T-helper 2 cell (primary cell): ENCODE results near the gene MRPL20.

Experiments
- DNase-seq, 5 experiments: peaks; one replicate each; pipeline versions ENCODE4 v3.0.0 to v3.0.0-alpha.2; 2012 to 2022

MRPL20 gene

DNA sequence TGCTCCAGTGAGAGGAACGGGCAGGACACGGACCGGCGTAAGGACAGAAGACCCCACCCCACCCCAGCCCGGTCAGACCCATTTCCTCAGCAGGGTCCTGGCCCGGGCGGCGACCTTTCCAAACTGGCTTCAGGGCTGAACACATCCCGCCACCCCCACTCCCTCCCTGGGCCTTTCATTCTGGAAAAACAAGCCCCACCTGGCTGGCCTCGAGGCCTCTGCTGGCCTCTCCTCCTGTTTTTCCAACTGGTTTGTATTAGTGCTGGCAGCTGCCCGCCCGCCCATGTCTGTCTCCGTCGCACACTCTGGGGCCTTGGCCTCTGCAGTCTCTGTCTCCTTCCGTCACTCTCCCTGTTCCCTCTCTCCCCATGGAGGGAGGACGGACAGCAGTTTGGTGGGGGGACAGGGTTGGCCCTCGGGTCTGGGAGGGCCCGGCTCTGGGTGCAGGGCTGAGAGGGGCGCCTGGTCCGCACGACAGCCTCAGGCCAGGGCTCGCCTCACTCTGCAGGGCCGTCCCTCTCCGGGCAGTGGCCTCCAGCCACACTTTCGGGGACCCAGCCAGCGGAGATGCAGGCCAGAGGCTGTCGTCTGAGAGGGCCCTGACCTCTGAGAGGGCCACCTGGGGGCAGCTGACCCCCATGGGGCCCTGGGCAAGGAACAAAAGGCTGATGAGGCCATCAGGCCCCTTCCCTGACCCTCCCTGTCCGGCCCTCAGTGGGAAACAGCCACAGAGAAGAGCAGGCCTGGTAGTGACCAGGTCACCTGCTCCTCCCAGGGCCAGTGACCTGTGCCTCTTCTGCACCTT, 47.2 kb downstream of the MRPL20 start:
- DNase-seq: no peak

DNA sequence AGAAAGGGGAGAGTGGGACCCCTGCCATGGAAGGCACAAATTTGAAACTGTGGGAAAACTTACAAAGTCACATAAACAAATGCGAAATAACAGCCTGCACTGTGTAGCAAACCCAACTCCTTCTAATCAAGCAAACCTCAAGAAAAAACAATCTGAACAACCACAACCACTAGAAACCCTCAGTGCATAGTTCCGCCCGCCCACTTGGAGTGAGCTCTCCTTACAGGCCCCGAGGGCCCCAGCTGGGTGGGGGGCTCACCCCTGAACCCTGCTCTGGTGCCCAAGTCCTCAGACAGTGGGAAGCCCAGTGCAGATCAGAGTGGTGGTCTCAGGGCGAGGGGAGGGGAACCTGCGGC, 47.8 kb downstream of the MRPL20 start:
- DNase-seq: peak in 1 of 5 experiments; percentile 68

DNA sequence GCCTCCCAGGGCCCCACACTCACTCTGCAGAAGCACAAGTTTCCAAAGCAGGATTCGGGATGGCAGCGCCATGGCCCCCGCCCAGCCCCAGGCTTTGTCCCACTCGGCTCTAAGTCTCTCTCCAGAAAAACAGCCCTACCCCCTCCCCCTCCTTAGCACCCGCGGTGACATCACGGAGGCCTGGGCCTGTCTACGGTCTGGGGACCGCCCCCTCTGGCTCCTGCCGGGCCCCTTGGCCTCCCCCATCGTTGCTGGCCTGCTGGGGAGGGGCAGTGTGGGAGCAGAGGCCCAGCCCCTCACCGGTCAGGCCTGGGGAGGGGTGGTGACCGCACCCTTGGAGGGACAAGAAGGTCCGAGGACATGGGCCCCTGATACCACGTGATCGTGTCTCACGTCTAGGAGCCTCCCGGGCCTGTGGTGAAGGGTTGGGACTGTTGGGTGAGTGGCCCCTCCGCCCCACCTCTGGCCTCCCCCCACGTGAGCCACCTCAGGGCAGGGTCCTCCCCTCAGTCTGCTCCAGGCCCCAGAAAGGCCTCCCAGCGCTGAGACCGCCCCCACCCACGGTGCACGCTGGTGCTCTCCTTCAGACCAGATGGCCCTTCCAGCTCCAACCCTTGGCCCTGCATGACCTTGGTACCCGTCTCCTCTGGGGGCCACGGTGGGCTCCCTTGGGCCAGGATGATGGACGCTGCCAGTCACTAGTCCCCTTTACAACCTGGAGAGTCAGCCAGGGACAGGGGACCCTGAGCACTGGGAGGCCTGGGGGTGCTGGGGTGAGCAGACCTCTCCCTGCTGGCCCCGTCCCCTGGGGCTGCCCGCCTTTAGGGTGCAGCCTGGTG, 48.4 kb downstream of the MRPL20 start, which contains the start of gene MXRA8:
TSS of gene MXRA8 (minus strand) at position 123 of the 839 bp plus-strand sequence. CDS start at position 72, 51 bp downstream.
- no peak for DNase-seq

DNA sequence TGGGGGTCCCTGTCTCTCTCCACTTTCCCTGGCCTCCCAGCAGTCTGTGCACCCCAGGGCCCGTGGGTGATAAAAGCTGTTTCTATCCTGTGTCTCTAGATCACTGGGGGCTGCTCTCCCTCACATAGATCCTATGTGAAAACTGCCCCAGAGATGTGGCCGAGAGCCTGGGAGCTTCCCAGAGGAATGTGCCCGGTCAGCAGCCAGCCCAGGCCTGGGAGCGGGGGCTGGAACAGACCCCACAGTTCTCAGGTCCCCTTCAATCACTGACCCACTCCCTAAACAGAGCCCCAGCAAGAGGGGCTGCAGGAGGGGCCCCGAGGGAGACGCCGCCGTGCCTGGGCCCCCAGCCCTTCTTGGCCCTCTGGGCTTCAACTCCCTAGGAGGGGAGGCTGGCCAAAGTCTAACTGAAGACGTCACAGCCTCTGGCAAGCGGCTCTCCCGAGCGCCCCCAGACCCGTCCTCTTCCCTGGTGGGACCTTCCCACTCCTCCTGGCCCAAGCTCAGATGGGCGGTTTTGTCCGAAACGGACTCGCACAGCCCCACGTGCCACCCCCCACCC, 49.1 kb downstream of the MRPL20 start:
- no peak for DNase-seq

DNA sequence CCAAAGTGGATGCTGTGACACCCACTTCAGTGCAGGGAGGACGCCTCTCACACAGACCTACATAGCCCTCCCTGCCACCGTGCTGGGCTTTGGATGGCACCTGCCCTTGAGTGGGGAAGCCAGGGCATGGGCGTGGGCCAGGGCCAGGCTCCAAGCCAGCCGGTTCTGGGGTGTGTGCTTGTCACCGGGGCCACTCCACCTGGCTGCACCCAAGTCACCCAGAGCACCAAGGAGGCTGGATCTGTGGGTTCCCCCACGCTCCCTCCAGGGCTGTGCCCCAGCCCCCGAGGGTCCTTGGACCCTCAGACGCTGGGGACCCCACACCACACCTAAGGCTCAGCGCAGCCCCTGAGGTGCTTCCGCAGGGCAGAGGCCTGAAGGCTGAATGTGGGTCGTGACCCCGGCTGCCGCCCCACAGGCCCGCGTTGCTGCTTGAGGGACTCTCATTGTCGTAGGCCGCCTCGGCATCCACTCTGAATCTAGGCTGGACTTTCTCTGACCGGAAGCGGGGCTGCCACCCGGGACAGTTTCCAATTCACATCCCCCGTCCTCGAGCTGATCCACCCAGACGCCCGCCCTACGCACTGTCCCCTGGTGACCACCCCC, 50.2 kb downstream of the MRPL20 start:
- no peak for DNase-seq

DNA sequence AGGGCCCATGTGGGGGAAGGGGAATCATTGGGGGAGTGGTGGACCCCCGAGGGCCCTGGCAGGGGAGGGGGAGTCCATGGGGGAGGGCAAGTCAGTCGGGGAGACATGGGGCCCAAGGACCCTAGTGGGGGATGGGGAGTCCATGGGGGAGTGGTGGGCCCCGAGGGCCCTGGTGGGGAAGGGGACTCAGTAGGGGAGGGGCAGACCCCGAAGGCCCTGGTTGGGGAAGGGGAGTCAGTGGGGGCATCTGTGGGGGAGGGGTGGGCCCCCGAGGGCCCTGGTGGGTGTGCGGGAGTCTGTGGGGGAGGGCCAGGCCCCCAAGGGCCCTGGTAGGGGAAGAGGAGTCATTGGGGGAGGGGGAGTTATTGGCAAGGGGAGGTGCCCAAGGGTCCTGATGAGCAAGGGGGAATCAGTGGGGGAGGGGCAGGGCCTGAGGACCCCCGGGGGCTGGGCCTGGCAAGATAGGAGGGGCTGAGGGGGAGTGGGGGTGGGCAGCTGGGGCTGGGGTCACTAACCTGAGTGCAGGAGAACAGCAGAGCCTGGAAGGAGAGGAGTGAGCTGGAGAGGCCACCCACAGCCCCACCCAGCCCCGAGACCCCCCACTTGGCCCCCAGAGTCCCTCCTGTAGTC, 50.8 kb downstream of the MRPL20 start:
- DNase-seq: no peak

DNA sequence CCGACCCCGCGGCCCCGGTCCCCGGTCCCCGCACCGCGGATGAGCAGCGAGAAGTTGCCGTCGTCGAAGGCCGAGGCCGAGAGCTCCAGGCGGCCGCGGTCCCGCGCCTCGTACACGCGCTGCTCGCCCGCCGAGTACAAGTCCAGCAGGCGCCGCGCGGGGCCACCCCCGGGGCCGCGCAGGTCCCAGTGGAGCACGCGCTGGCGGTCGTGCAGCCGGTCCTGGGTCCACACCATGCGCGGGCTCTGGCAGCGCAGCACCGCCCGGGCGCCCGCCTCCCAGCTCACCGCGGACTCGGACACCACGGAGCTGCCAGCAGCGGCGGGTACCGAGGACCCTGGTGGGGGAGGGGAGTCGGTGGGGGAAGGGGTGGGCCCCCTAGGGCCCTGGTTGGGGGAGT, 51.7 kb downstream of the MRPL20 start:
- DNase-seq: no peak

DNA sequence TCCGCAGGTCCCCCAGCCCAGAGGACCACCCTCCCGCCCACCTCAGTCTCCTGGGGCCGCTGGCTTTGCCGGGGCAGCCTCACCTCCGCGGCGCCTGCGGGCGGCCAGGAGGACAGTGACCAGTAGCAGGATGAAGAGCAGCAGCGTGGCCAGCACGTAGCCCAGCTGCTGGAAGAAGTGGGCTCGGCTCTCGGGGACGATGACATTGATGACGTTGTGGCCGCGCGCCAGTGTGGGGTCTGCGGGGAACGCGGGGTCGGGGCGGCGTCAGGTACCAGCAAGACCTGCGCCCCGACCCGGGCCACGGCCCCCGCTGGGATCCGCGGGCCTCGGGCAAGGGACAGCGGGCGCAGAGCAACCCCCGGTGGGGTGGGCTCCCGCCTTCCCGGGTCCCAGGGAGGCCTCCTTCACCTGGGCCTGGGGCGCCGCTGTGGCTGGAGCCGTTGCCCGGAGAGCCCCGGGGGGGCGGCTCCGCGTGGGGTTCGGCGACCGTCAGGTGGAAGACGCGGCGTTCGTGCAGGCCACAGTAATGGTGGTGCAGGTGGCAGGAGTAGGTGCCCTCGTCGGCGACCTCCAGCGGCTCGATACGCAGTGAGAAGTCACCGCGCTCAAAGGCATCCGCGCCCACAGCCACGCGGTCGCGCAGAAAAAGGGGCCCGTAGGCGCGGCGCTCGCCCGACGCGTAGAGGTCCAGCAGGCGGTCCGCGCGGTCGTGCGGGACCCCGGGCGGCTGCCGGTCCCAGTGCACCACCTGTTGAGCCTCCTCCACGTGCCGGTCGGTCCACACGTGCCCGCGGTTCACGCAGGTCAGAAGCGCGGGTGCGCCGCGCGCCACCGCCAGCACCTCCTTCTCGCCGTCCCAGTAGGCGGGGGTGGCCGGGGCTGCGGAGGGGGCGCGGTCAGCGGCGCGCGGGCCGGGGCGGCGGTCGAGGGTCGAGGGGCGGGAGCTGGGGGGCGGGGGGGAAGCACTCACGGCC, 52.5 kb downstream of the MRPL20 start:
- DNase-seq: no peak

DNA sequence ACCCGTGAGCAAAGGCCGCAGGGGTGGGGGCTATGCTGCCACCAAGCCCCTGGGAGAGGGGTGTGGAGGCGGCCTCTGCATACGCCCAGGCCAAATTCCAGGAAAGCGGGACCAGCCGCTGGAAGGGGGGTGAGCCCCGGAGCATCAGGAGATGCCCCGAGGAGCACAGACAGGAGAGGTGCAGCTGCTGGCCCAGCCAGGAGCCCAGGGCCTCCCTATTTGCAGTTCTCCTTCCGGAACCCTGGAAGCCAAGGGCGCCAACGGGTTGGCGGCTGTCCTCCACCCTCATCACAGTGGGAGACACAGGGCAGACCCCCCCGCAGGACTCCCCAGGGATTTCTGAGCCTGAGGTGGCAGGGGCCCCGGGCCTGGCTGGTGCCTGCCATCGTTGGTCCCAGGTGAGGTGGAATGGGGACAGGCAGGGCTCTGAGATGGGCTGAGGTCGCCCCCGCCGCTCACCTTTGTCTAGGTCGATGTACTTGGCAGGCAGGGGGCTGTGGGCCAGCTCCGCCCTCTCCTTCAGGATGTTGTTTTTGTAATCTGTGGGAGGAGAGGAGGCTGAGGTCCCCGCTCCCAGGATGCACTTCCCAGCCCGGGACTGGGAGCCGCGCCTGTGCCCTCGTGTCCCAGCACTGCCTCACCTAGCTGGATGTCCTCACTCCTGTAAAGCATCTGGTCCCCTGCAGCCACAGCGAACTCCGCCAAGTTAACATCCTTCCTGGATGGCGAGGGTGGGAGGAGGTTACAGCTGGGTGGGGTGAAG, 53.5 kb downstream of the MRPL20 start:
- no peak for DNase-seq

DNA sequence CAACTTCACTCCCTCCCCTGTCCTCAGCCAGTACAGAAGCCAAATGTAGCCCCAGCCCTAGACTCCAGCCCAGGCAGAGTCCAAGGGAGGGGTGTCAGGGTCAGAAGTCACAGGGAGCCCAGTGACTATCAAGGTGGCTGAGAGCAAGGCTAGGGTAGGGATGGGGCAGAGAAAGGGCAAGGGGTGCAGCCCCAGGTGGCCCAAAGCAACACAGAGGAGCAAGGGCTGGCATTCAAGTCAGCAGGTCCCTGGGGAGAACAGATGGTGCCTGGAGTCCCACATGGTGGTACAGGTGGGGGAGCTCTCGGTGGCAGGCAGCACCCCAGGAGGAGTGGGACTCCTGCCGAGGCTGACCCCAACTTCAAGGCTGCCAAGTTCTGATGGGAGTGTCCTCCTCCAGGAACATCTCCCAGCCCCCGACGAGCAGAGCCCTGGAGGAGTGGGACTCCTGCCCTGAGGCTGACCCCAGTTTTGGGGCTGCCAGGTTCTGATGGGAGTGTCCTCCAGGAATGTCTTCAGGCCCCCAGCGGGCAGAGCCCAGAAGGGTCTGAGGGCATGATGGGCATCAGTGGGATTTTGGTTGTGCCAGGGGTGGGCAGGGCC, 54.2 kb downstream of the MRPL20 start:
- no peak for DNase-seq
